RWPE2 (cell line): ENCODE results near the gene CERS2.

Source experiments
- ATAC-seq: fragments of 200-7000 bp; cut with Tn5 transposase; 3 replicates; pipeline ENCODE4 v1.9.1; 2021; ENCODE audit warnings: low read depth
- DNase-seq: peaks from one replicate; pipeline ENCODE4 v3.0.0-alpha.2; 2020; ENCODE audit warnings: low spot score
- H3K27ac ChIP-seq: fragments of 450-650 bp; 2 replicates; pipeline ENCODE4 v1.5.1; 2017; ENCODE audit warnings: mild to moderate bottlenecking; ENCODE audit not compliant: poor library complexity, severe bottlenecking
- H3K27me3 ChIP-seq: fragments of 250-450 bp; sonication (Bioruptor Pico); 2 replicates; pipeline ENCODE4 v1.5.1; 2021; ENCODE audit warnings: mild to moderate bottlenecking, moderate library complexity; ENCODE audit not compliant: insufficient read depth, poor library complexity, severe bottlenecking
- H3K36me3 ChIP-seq: fragments of 250-450 bp; sonication (Bioruptor Pico); 2 replicates; pipeline ENCODE4 v1.5.1; 2020; ENCODE audit warnings: low read depth, mild to moderate bottlenecking, moderate library complexity
- H3K4me1 ChIP-seq: fragments of 250-450 bp; sonication (Bioruptor Pico); 2 replicates; pipeline ENCODE4 v1.5.1; 2021; ENCODE audit warnings: mild to moderate bottlenecking, moderate library complexity; ENCODE audit not compliant: insufficient read depth, poor library complexity, severe bottlenecking
- H3K4me3 ChIP-seq: fragments of 250-450 bp; sonication (Bioruptor Pico); 2 replicates; pipeline ENCODE4 v1.5.1; 2021; ENCODE audit warnings: mild to moderate bottlenecking, moderate library complexity; ENCODE audit not compliant: severe bottlenecking
- H3K9me3 ChIP-seq: fragments of 250-450 bp; sonication (Bioruptor Pico); 2 replicates; pipeline ENCODE4 v1.5.1; 2021; ENCODE audit warnings: mild to moderate bottlenecking, moderate library complexity; ENCODE audit not compliant: severe bottlenecking
- TF ChIP-seq, protein P1 (sequence below): fragments of 450-650 bp; IDR thresholded peaks from one replicate; pipeline ENCODE4 v1.5.1; 2017; ENCODE audit warnings: mild to moderate bottlenecking, moderate library complexity; ENCODE audit not compliant: poor library complexity, severe bottlenecking

The CERS2 gene

DNA sequence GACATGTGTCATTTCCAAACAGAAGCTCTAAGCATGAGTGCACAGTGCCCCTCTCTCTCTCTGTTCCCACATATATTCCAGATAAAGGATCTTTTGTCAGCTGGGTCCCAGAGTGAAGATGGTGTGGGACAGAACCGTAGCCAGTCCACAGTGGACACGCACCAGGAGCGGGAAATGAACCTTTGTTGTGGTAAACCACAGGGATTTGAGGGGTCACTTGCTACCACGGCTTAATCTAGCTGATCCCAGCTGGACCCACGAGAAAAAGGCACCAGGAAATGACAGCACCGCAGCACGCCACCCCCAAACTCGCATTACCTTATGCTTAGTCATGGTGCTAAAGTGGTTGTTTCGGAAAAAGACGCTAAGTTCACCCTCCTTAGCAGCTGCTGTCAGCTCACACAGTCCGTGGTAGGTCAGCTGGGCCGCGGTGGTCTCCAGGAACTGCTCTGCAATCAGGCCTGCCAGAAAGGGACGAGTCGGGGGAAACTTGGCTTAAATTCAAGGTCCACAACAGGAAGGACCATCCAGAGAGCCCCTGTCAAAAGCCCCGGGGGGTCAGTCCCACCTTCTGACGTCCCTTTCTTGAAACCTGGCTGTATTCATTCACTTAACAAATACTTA, 24.5 kb upstream of the CERS2 start:
- DNase-seq: no peak
- TF ChIP-seq, protein P1, sequence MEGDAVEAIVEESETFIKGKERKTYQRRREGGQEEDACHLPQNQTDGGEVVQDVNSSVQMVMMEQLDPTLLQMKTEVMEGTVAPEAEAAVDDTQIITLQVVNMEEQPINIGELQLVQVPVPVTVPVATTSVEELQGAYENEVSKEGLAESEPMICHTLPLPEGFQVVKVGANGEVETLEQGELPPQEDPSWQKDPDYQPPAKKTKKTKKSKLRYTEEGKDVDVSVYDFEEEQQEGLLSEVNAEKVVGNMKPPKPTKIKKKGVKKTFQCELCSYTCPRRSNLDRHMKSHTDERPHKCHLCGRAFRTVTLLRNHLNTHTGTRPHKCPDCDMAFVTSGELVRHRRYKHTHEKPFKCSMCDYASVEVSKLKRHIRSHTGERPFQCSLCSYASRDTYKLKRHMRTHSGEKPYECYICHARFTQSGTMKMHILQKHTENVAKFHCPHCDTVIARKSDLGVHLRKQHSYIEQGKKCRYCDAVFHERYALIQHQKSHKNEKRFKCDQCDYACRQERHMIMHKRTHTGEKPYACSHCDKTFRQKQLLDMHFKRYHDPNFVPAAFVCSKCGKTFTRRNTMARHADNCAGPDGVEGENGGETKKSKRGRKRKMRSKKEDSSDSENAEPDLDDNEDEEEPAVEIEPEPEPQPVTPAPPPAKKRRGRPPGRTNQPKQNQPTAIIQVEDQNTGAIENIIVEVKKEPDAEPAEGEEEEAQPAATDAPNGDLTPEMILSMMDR: no peak
- Histone ChIP-seq H3K36me3 (peaks cover 5% of the 10 kb centered on the region; the same call in 1 of the 2 replicates), H3K9me3 (no peaks in the 10 kb centered on the region), H3K27me3 (no peaks in the 10 kb centered on the region), H3K4me1 (peaks cover 3% of the 10 kb centered on the region), H3K27ac (no peak overlapping the region), H3K4me3 (no peak overlapping the region)
- ATAC-seq: no peak

DNA sequence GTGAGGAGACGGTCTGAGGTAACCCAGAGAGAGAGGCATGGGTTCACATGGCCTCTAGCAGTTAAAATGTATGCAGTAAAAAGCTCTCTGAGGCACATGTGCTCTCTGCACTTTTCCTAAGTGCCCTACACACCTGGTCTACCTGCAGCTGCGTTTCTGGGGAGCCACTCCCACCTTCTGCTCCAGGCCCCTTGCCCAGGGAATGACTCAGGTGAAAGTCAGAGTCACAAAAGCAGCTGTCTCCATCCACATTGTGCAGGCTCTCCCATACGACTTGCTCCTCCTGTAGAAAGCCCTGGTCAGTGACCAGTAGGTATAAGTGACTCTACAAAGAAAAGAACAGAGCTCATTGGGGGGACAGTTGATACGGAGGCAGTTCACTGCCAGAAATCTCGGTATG, 23.3 kb upstream of the CERS2 start:
- Histone ChIP-seq H3K9me3 (no peaks in the 10 kb centered on the region), H3K27ac (no peak overlapping the region), H3K36me3 (peaks cover 5% of the 10 kb centered on the region; the same call in 1 of the 2 replicates), H3K27me3 (no peaks in the 10 kb centered on the region), H3K4me1 (no peaks in the 10 kb centered on the region), H3K4me3 (no peak overlapping the region)
- ATAC-seq (peak; percentile 48), DNase-seq (no peak)
- TF ChIP-seq, protein P1: no peak

DNA sequence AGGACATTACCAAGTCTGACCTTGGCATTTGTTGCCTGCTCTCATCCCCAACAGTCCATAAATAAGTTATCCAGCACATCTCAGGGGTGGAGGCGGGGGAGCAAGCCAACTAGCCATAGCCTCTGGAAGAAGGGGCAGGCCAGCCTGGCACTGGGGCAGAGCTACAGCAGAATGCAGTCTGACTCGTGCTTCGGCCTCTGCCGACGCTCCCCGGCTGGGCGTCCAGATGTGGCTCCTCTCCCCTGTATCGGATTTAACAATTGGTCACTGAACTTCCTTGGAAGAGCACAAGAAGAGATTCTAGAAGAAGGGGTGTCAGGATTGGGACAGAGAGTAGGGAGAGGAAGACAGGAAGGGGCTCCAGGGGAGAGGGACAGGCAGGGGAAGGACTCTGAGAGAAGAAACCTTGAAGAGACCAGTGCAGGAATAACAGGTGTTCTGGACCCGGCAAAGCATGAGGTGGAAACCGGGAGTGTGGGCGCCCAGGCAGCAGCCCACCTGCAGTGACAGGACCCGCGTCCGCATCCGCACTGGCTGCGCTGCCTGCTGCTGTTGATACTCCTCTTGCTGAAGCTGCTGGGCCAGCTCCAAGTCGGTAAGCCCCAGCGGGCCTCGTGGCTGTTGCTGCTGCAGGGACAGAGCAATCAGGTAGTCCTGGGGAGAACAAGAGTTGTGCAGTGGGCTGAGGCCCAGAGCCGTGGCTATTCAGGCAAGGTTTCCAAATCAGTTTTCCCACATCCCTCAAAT, 22.7 kb upstream of the CERS2 start:
- H3K27me3 ChIP-seq: no peaks in the 10 kb centered on the region
- no peaks in the 10 kb centered on the region for H3K4me1 ChIP-seq
- H3K4me3 ChIP-seq: no peak overlapping the region
- peaks cover 5% of the 10 kb centered on the region; the same call in 1 of the 2 replicates for H3K36me3 ChIP-seq
- TF ChIP-seq, protein P1: no peak
- ATAC-seq (no peak), DNase-seq (no peak)
- no peak overlapping the region for H3K27ac ChIP-seq
- H3K9me3 ChIP-seq: no peaks in the 10 kb centered on the region

GRCh38 chr1:150995896-150996295, 21.3 kb upstream of the CERS2 start:
- Histone ChIP-seq H3K4me1 (no peaks in the 10 kb centered on the region), H3K36me3 (peaks cover 5% of the 10 kb centered on the region; the same call in 1 of the 2 replicates), H3K9me3 (no peaks in the 10 kb centered on the region), H3K27me3 (no peaks in the 10 kb centered on the region), H3K4me3 (no peak overlapping the region), H3K27ac (no peak overlapping the region)
- TF ChIP-seq, protein P1: peak; percentile 78
- ATAC-seq: 0 out of 3 replicates have a peak, but pooled peaks have one; percentile 36
- no peak for DNase-seq

- TF ChIP-seq, protein P1: no peak
- ATAC-seq (no peak), DNase-seq (no peak)
- Histone ChIP-seq H3K27ac (no peak overlapping the region), H3K36me3 (peaks cover 4% of the 10 kb centered on the region; the same call in 1 of the 2 replicates), H3K27me3 (no peaks in the 10 kb centered on the region), H3K9me3 (no peaks in the 10 kb centered on the region), H3K4me1 (no peaks in the 10 kb centered on the region), H3K4me3 (no peak overlapping the region)
These were observed 20.8 kb upstream of the CERS2 start for GRCh38 chr1:150995460-150995859.
